H9 (cell line): ENCODE data around the gene ACKR3. TPM values are rescaled to one million over a fixed set of nuclear protein-coding genes. Genes with fewer than 3 reads are reported as not detected.

Experiments used
- DNase-seq: peaks from one replicate; pipeline ENCODE4 v3.0.0-alpha.2; 2017
- H2AFZ ChIP-seq: one replicate; pipeline ENCODE4 v1.6.1; 2013; ENCODE audit warnings: mild to moderate bottlenecking, low read length, control low read depth, moderate library complexity
- H2AK5ac ChIP-seq: 2 replicates; pipeline ENCODE4 v1.6.1; 2013; ENCODE audit warnings: low read length, control low read depth, mixed read lengths; ENCODE audit not compliant: insufficient read length
- H2BK120ac ChIP-seq: one replicate; pipeline ENCODE4 v1.6.1; 2013; ENCODE audit warnings: low read depth, mild to moderate bottlenecking, low read length, control low read depth, inconsistent platforms; ENCODE audit not compliant: poor library complexity, severe bottlenecking
- H2BK12ac ChIP-seq: 2 replicates; pipeline ENCODE4 v1.6.1; 2013; ENCODE audit warnings: low read length, control low read depth, mixed read lengths, low read depth; ENCODE audit not compliant: insufficient read length
- H2BK15ac ChIP-seq: 2 replicates; pipeline ENCODE4 v1.6.1; 2013; ENCODE audit warnings: low read depth, low read length, control low read depth
- H2BK20ac ChIP-seq: one replicate; pipeline ENCODE4 v1.6.1; 2013; ENCODE audit warnings: low read depth, mild to moderate bottlenecking, low read length, control low read depth, inconsistent platforms; ENCODE audit not compliant: poor library complexity, severe bottlenecking
- H2BK5ac ChIP-seq: 2 replicates; pipeline ENCODE4 v1.6.1; 2013; ENCODE audit warnings: low read length, control low read depth, mixed read lengths; ENCODE audit not compliant: insufficient read length
- H3K14ac ChIP-seq: 2 replicates; pipeline ENCODE4 v1.6.1; 2013; ENCODE audit warnings: low read length, control low read depth; ENCODE audit not compliant: insufficient read depth
- H3K18ac ChIP-seq: 2 replicates; pipeline ENCODE4 v1.6.1; 2013; ENCODE audit warnings: low read depth, mild to moderate bottlenecking, mixed read lengths, low read length, control low read depth; ENCODE audit not compliant: insufficient read length
- H3K23ac ChIP-seq: 2 replicates; pipeline ENCODE4 v1.6.1; 2013; ENCODE audit warnings: low read length, control low read depth, mixed read lengths, low read depth; ENCODE audit not compliant: insufficient read length
- H3K23me2 ChIP-seq: 2 replicates; pipeline ENCODE4 v1.6.1; 2013; ENCODE audit warnings: low read depth, mild to moderate bottlenecking, mixed read lengths, low read length, control low read depth; ENCODE audit not compliant: insufficient read length, poor library complexity, severe bottlenecking
- H3K27ac ChIP-seq: 2 replicates; pipeline ENCODE4 v1.5.1; 2013; ENCODE audit warnings: low read length, control low read depth, mixed read lengths, low read depth; ENCODE audit not compliant: insufficient read length
- H3K27me3 ChIP-seq: 2 replicates; pipeline ENCODE4 v1.6.1; 2013; ENCODE audit warnings: low read length, control low read depth, inconsistent platforms; ENCODE audit not compliant: insufficient read depth
- H3K4ac ChIP-seq: 2 replicates; pipeline ENCODE4 v1.6.1; 2013; ENCODE audit warnings: low read depth, mild to moderate bottlenecking, control low read depth, inconsistent platforms, low read length, moderate library complexity
- H3K4me1 ChIP-seq: 2 replicates; pipeline ENCODE4 v1.6.1; 2013; ENCODE audit warnings: low read length, control low read depth, inconsistent platforms; ENCODE audit not compliant: insufficient read depth
- H3K4me2 ChIP-seq: 2 replicates; pipeline ENCODE4 v1.6.1; 2013; ENCODE audit warnings: low read length, control low read depth, mixed read lengths; ENCODE audit not compliant: insufficient read length, insufficient read depth
- H3K56ac ChIP-seq: 2 replicates; pipeline ENCODE4 v1.6.1; 2013; ENCODE audit warnings: low read depth, mild to moderate bottlenecking, mixed read lengths, low read length, control low read depth; ENCODE audit not compliant: insufficient read length
- H3K79me1 ChIP-seq: 2 replicates; pipeline ENCODE4 v1.6.1; 2013; ENCODE audit warnings: low read depth, mild to moderate bottlenecking, moderate library complexity, low read length, control low read depth, inconsistent platforms; ENCODE audit not compliant: insufficient read depth, poor library complexity, severe bottlenecking
- H3K79me2 ChIP-seq: 2 replicates; pipeline ENCODE4 v1.6.1; 2013; ENCODE audit warnings: low read length, control low read depth, inconsistent platforms; ENCODE audit not compliant: insufficient read depth
- H3K9ac ChIP-seq: 2 replicates; pipeline ENCODE4 v1.6.1; 2013; ENCODE audit warnings: low read length, control low read depth, mixed read lengths; ENCODE audit not compliant: insufficient read length; ENCODE audit errors: extremely low read depth
- H3K9me3 ChIP-seq: one replicate; pipeline ENCODE4 v1.6.1; 2013; ENCODE audit warnings: low read depth, low read length, inconsistent platforms; ENCODE audit not compliant: control insufficient read depth
- H3T11ph ChIP-seq: one replicate; pipeline ENCODE4 v1.6.1; 2013; ENCODE audit warnings: mild to moderate bottlenecking, low read length, control low read depth, inconsistent platforms
- H4K20me1 ChIP-seq: one replicate; pipeline ENCODE4 v1.6.1; 2013; ENCODE audit not compliant: control insufficient read depth, insufficient read length, insufficient read depth
- H4K5ac ChIP-seq: 2 replicates; pipeline ENCODE4 v1.6.1; 2013; ENCODE audit warnings: low read depth, mild to moderate bottlenecking, mixed read lengths, low read length, control low read depth; ENCODE audit not compliant: insufficient read length
- H4K8ac ChIP-seq: replicated peaks from 2 replicates; pipeline ENCODE4 v1.6.1; 2013; ENCODE audit warnings: low read length, control low read depth, mixed read lengths, low read depth; ENCODE audit not compliant: insufficient read length
- H4K91ac ChIP-seq: 2 replicates; pipeline ENCODE4 v1.6.1; 2013; ENCODE audit warnings: low read depth, mild to moderate bottlenecking, moderate library complexity, mixed read lengths, low read length, control low read depth; ENCODE audit not compliant: insufficient read length
- H3K27ac Mint-ChIP-seq, 3 experiments: 2 replicates in 2 of 3; 3 replicates in 1 of 3; pipeline ENCODE4 v1.8.0; 2020 to 2021; ENCODE audit warnings: mixed read lengths in 3 of 3, mild to moderate bottlenecking in 1 of 3, moderate library complexity in 1 of 3
- H3K27me3 Mint-ChIP-seq: 2 replicates; pipeline ENCODE4 v1.8.0; 2021; ENCODE audit warnings: low read depth, mild to moderate bottlenecking, moderate library complexity, mixed read lengths
- H3K36me3 Mint-ChIP-seq, 3 experiments: 2 replicates in 2 of 3; 3 replicates in 1 of 3; pipeline ENCODE4 v1.8.0; 2020 to 2021; ENCODE audit warnings: low read depth in 3 of 3, mixed read lengths in 3 of 3; ENCODE audit not compliant: insufficient read depth in 1 of 3
- H3K4me1 Mint-ChIP-seq, 2 experiments: 2 replicates each; pipeline ENCODE4 v1.8.0; 2020; ENCODE audit warnings: mixed read lengths in 2 of 2
- H3K4me3 Mint-ChIP-seq, 2 experiments: 2 replicates in 1 of 2; 3 replicates in 1 of 2; pipeline ENCODE4 v1.8.0; 2020 to 2021; ENCODE audit warnings: mild to moderate bottlenecking in 2 of 2, mixed read lengths in 2 of 2, moderate library complexity in 1 of 2
- H3K9me3 Mint-ChIP-seq, 2 experiments: 2 replicates in 1 of 2; 3 replicates in 1 of 2; pipeline ENCODE4 v1.8.0; 2020; ENCODE audit warnings: mild to moderate bottlenecking in 2 of 2, mixed read lengths in 2 of 2, moderate library complexity in 1 of 2
- CTCF ChIP-seq: fragments of 200-600 bp; sonication (generic); conservative IDR thresholded peaks from 3 replicates; pipeline ENCODE4 v1.8.0; 2021; ENCODE audit warnings: antibody characterized with exemption, mild to moderate bottlenecking
- WGBS: extraction: QIAGEN DNeasy Blood & Tissue Kit; methylation state at CpG from one replicate; pipeline ENCODE4 v1.1.7; 2013; ENCODE audit warnings: missing lambda C conversion rate, low lambda C conversion rate, mixed read lengths; ENCODE audit not compliant: insufficient read length; ENCODE audit errors: extremely low coverage; 5-methylcytosine and 5-hydroxymethylcytosine counted together
- long read RNA-seq: library from polyadenylated mRNA; unstranded; transcript quantifications from one replicate; pipeline ENCODE4 v2.0.0, GENCODE V29; 2020
- total RNA-seq: library from RNA; stranded (reverse); gene quantifications from 2 replicates; pipeline ENCODE4 v1.2.1, GENCODE V29; 2021

ACKR3 gene
- 0.44 and 0.64 TPM in 2 replicates for total RNA-seq
- long read RNA-seq, result 0 reads

GRCh38 chr2:236569573-236569973 lies at the start of gene ACKR3:
Gene ACKR3, plus strand, starts transcription at chr2:236569825. Its CDS starts 10,641 bp downstream, at chr2:236580466.
- DNase-seq, result peak; percentile 85
- no peaks in the 10 kb centered on the region for H4K20me1 ChIP-seq
- H3T11ph ChIP-seq, result no peak within 1 kb of the TSS
- peak within 1 kb of the TSS; percentile 71 for H3K4me2 ChIP-seq
- no peak within 1 kb of the TSS for H3K9ac ChIP-seq
- H4K8ac ChIP-seq, result no peak within 1 kb of the TSS
- Mint-ChIP-seq H3K4me3 (peak within 1 kb of the TSS; percentile 15 to 66; a peak in 4 of 5 replicates), H3K9me3 (no peaks in the 10 kb centered on the region), H3K27ac (peak within 1 kb of the TSS in 2 of 3 experiments; percentile 55 to 73; a peak in 3 of 7 replicates), H3K36me3 (no peaks in the 10 kb centered on the region), H3K4me1 (peaks cover 67 to 77% of the 10 kb centered on the region in 2 experiments), H3K27me3 (peaks cover 51% of the 10 kb centered on the region)
- H3K27ac ChIP-seq, result no peak within 1 kb of the TSS
- no peak within 1 kb of the TSS for H3K14ac ChIP-seq
- H3K4ac ChIP-seq, result no peak within 1 kb of the TSS
- H2BK20ac ChIP-seq, result no peak within 1 kb of the TSS
- no peaks in the 10 kb centered on the region for H3K79me2 ChIP-seq
- H3K27me3 ChIP-seq, result peaks cover 11% of the 10 kb centered on the region; the same call in 1 of the 2 replicates
- no peak within 1 kb of the TSS for H3K56ac ChIP-seq
- no CpG with 5 or more reads among the region's 10 CpGs for WGBS
- H4K91ac ChIP-seq, result no peak within 1 kb of the TSS
- H2AK5ac ChIP-seq, result no peak within 1 kb of the TSS
- no peak within 1 kb of the TSS for H2BK12ac ChIP-seq
- no peak within 1 kb of the TSS for H3K18ac ChIP-seq
- H3K23me2 ChIP-seq, result peaks cover 7% of the 10 kb centered on the region
- H3K23ac ChIP-seq, result no peak within 1 kb of the TSS
- no peak within 1 kb of the TSS for H2BK120ac ChIP-seq
- H4K5ac ChIP-seq, result no peak within 1 kb of the TSS
- no peak within 1 kb of the TSS for H2BK15ac ChIP-seq
- H3K9me3 ChIP-seq, result no peaks in the 10 kb centered on the region
- peak; percentile 54 for TF ChIP-seq CTCF
- H3K79me1 ChIP-seq, result no peaks in the 10 kb centered on the region
- no peak within 1 kb of the TSS for H2AFZ ChIP-seq
- H3K4me1 ChIP-seq, result peaks cover 5% of the 10 kb centered on the region; the same call in 1 of the 2 replicates
- no peak within 1 kb of the TSS for H2BK5ac ChIP-seq
